SK-N-MC (cell line): ENCODE measurements around the gene STMND1.

Experiments
- EZH2 ChIP-seq: fragments of 200-600 bp; sonication (generic); IDR thresholded peaks from one replicate; pipeline ENCODE4 v1.6.1; 2017; ENCODE audit warnings: antibody characterized with exemption
- POLR2AphosphoS5 ChIP-seq: IDR thresholded peaks from 2 replicates; pipeline ENCODE4 v1.6.1; 2012; ENCODE audit warnings: mild to moderate bottlenecking, low read depth, low read length, borderline replicate concordance

- TF ChIP-seq POLR2AphosphoS5, result no peak
- TF ChIP-seq EZH2, result no peak
Observed at GRCh38 chr6:17156966-17157365, 55.1 kb downstream of the STMND1 start.
